Astrocyte (in vitro differentiated cells and primary cell): ENCODE measurements around the gene C21orf58. TPM values are rescaled to one million over a fixed set of nuclear protein-coding genes. Genes with fewer than 3 reads are reported as not detected.

Source experiments
- DNase-seq: peaks from one replicate; pipeline ENCODE4 v3.0.0-alpha.2; 2010; ENCODE audit warnings: low read depth
- FAIRE-seq: peaks from 2 replicates; lab custom pipeline; 2011; peaks lifted over from hg19 to GRCh38; lab: Jason Lieb, UNC
- H2AFZ ChIP-seq: 2 replicates; pipeline ENCODE4 v1.6.0; 2012; ENCODE audit warnings: low read depth, low read length, inconsistent platforms
- H3K27ac ChIP-seq: 2 replicates; pipeline ENCODE4 v1.5.1; 2011; ENCODE audit warnings: low read depth, low read length, inconsistent platforms
- H3K27me3 ChIP-seq: 2 replicates; pipeline ENCODE4 v1.6.0; 2011; ENCODE audit warnings: low read length, inconsistent platforms; ENCODE audit not compliant: insufficient read depth
- H3K36me3 ChIP-seq: 2 replicates; pipeline ENCODE4 v1.5.1; 2011; ENCODE audit warnings: low read length, inconsistent platforms; ENCODE audit not compliant: insufficient read depth
- H3K4me1 ChIP-seq: 2 replicates; pipeline ENCODE4 v1.5.1; 2011; ENCODE audit warnings: low read length, inconsistent platforms; ENCODE audit not compliant: insufficient read depth
- H3K4me2 ChIP-seq: 2 replicates; pipeline ENCODE4 v1.6.0; 2012; ENCODE audit warnings: low read length, inconsistent platforms
- H3K4me3 ChIP-seq: 2 replicates; pipeline ENCODE4 v1.5.1; 2011; ENCODE audit warnings: low read depth, mild to moderate bottlenecking, low read length, inconsistent platforms; ENCODE audit not compliant: insufficient read depth
- H3K79me2 ChIP-seq: 2 replicates; pipeline ENCODE4 v1.6.0; 2012; ENCODE audit warnings: mild to moderate bottlenecking, low read length, inconsistent platforms; ENCODE audit not compliant: insufficient read depth
- H3K9ac ChIP-seq: 2 replicates; pipeline ENCODE4 v1.6.0; 2012; ENCODE audit warnings: mild to moderate bottlenecking, low read length, inconsistent platforms
- H3K9me3 ChIP-seq: 2 replicates; pipeline ENCODE4 v1.5.1; 2012; ENCODE audit warnings: low read depth, mild to moderate bottlenecking, low read length, inconsistent platforms; ENCODE audit not compliant: insufficient read depth
- H4K20me1 ChIP-seq: 2 replicates; pipeline ENCODE4 v1.6.0; 2012; ENCODE audit warnings: low read length, inconsistent platforms; ENCODE audit not compliant: insufficient read depth
- H3K27ac Mint-ChIP-seq: one replicate; pipeline ENCODE4 v1.8.0; 2021; ENCODE audit warnings: mild to moderate bottlenecking, mixed read lengths; ENCODE audit not compliant: unreplicated experiment
- H3K27me3 Mint-ChIP-seq: one replicate; pipeline ENCODE4 v1.8.0; 2021; ENCODE audit warnings: low read depth, mixed read lengths; ENCODE audit not compliant: unreplicated experiment
- H3K36me3 Mint-ChIP-seq: one replicate; pipeline ENCODE4 v1.8.0; 2021; ENCODE audit warnings: low read depth, mixed read lengths; ENCODE audit not compliant: unreplicated experiment
- H3K4me1 Mint-ChIP-seq: one replicate; pipeline ENCODE4 v1.8.0; 2021; ENCODE audit warnings: low read depth, mixed read lengths; ENCODE audit not compliant: unreplicated experiment
- H3K4me3 Mint-ChIP-seq: one replicate; pipeline ENCODE4 v1.8.0; 2021; ENCODE audit warnings: mild to moderate bottlenecking, moderate library complexity, mixed read lengths; ENCODE audit not compliant: unreplicated experiment
- H3K9me3 Mint-ChIP-seq: one replicate; pipeline ENCODE4 v1.8.0; 2021; ENCODE audit warnings: mild to moderate bottlenecking, mixed read lengths; ENCODE audit not compliant: unreplicated experiment
- CTCF ChIP-seq: IDR thresholded peaks from 2 replicates; pipeline ENCODE4 v1.5.1; 2011; ENCODE audit warnings: low read depth, mild to moderate bottlenecking, inconsistent platforms, low read length, moderate library complexity; ENCODE audit not compliant: insufficient read depth
- EZH2 ChIP-seq: IDR thresholded peaks from 2 replicates; pipeline ENCODE4 v1.6.1; 2012; ENCODE audit warnings: mild to moderate bottlenecking, low read length, inconsistent platforms; ENCODE audit not compliant: insufficient read depth
- total RNA-seq: library from RNA; stranded (reverse); gene quantifications from 2 replicates; pipeline ENCODE4 v1.2.1, GENCODE V29; 2021

Gene C21orf58
- total RNA-seq, 1 donor from 2014 or later: 3.2 TPM

- H3K4me3 ChIP-seq: no peak overlapping the region
- Mint-ChIP-seq H3K27me3 (no peaks in the 10 kb centered on the region), H3K4me1 (peaks cover 3% of the 10 kb centered on the region), H3K36me3 (peaks cover 6% of the 10 kb centered on the region), H3K9me3 (peaks cover 1% of the 10 kb centered on the region), H3K27ac (no peak overlapping the region), H3K4me3 (no peak overlapping the region)
- peaks cover 51% of the 10 kb centered on the region for H3K79me2 ChIP-seq
- no peak overlapping the region for H3K27ac ChIP-seq
- FAIRE-seq (no peak), DNase-seq (no peak)
- no peak overlapping the region for H2AFZ ChIP-seq
- no peaks in the 10 kb centered on the region for H3K4me1 ChIP-seq
- peaks cover 45% of the 10 kb centered on the region for H4K20me1 ChIP-seq
- H3K9ac ChIP-seq: no peak overlapping the region
- no peaks in the 10 kb centered on the region for H3K9me3 ChIP-seq
- TF ChIP-seq CTCF (no peak), EZH2 (no peak)
- no peak overlapping the region for H3K4me2 ChIP-seq
- peaks cover 7% of the 10 kb centered on the region for H3K36me3 ChIP-seq
- H3K27me3 ChIP-seq: no peaks in the 10 kb centered on the region
Measured at GRCh38 chr21:46371204-46372013, 47.7 kb upstream of the C21orf58 start.

- Histone ChIP-seq H3K36me3 (peaks cover 13% of the 10 kb centered on the region), H3K4me3 (no peak overlapping the region), H3K27me3 (no peaks in the 10 kb centered on the region), H2AFZ (no peak overlapping the region), H3K4me1 (no peaks in the 10 kb centered on the region), H3K9me3 (no peaks in the 10 kb centered on the region), H3K79me2 (peaks cover 35% of the 10 kb centered on the region), H4K20me1 (peaks cover 37% of the 10 kb centered on the region), H3K9ac (no peak overlapping the region), H3K4me2 (no peak overlapping the region), H3K27ac (no peak overlapping the region)
- H3K27ac Mint-ChIP-seq: no peak overlapping the region
- H3K4me1 Mint-ChIP-seq: peaks cover 3% of the 10 kb centered on the region
- no peak overlapping the region for H3K4me3 Mint-ChIP-seq
- no peak for DNase-seq
- no peak for FAIRE-seq
- no peak for TF ChIP-seq EZH2
- TF ChIP-seq CTCF: no peak
- H3K36me3 Mint-ChIP-seq: peaks cover 18% of the 10 kb centered on the region
- H3K9me3 Mint-ChIP-seq: peaks cover 1% of the 10 kb centered on the region
- H3K27me3 Mint-ChIP-seq: no peaks in the 10 kb centered on the region
Measured at GRCh38 chr21:46369520-46370235, 46.0 kb upstream of the C21orf58 start.
